ENCODE data around the gene ARHGEF40.

- TF ChIP-seq CTCF (optimal IDR thresholded peaks at IDR 0.05 in 1 of 3, IDR thresholded peaks at IDR 0.05 in 1 of 3, conservative IDR thresholded peaks at IDR 0.05 in 1 of 3; ENCODE audit: extremely low read depth in 1 of 3, insufficient read depth in 2 of 3, low read length in 3 of 3) (no peak), EZH2 (IDR thresholded peaks at IDR 0.05; ENCODE audit: low read length) (no peak)
Observed at GRCh38 chr14:21098892-21099595, 28.9 kb downstream of the ARHGEF40 start.
